Kidney (tissue), 11 donors: ENCODE data around the gene CD8B2. TPM values are rescaled to one million over a fixed set of nuclear protein-coding genes. Genes with fewer than 3 reads are reported as not detected.
A peak's percentile ranks its signal among the peaks of the same experiment; 100 is the strongest.
"Not testable (repeated sequence)": the region's sequence is repeated elsewhere in the genome, so short reads cannot be mapped to it uniquely, and the experiment has no call there.

ENCODE experiments used
- DNase-seq, 5 donors: peaks; one replicate each; pipeline ENCODE4 v3.0.0-alpha.2; 2013 to 2020
- FAIRE-seq: peaks from 2 replicates; lab custom pipeline; 2012; peaks lifted over from hg19 to GRCh38; lab: Jason Lieb, UNC
- H3K27ac ChIP-seq, 2 donors: one replicate each; pipeline ENCODE4 v1.7.0; 2013; ENCODE audit warnings: low read depth in 2 of 2, low read length in 2 of 2, inconsistent platforms in 1 of 2
- H3K27me3 ChIP-seq: one replicate; pipeline ENCODE4 v1.7.1; 2013; ENCODE audit warnings: low read length, inconsistent platforms; ENCODE audit not compliant: control insufficient read depth, insufficient read depth
- H3K36me3 ChIP-seq, 3 donors: one replicate each; pipeline versions ENCODE4 v1.7.0 to v1.7.1; 2013; ENCODE audit warnings: low read length in 3 of 3, control low read depth in 1 of 3, inconsistent platforms in 1 of 3; ENCODE audit not compliant: insufficient read depth in 3 of 3, control insufficient read depth in 2 of 3
- H3K4me1 ChIP-seq, 3 donors: one replicate each; pipeline versions ENCODE4 v1.7.0 to v1.7.1; 2013; ENCODE audit warnings: low read length in 3 of 3, inconsistent platforms in 1 of 3, low read depth in 1 of 3; ENCODE audit not compliant: control insufficient read depth in 2 of 3, insufficient read depth in 2 of 3
- H3K4me3 ChIP-seq, 3 donors: one replicate each; pipeline versions ENCODE4 v1.7.0 to v1.8.1; 2013; ENCODE audit warnings: low read length in 3 of 3, control low read depth in 1 of 3, inconsistent platforms in 1 of 3
- H3K9ac ChIP-seq, 3 donors: one replicate each; pipeline versions ENCODE4 v1.7.0 to v1.7.1; 2013; ENCODE audit warnings: low read length in 3 of 3, control low read depth in 1 of 3, inconsistent platforms in 1 of 3
- H3K9me3 ChIP-seq, 3 donors: one replicate each; pipeline versions ENCODE4 v1.7.0 to v1.7.1; 2013; ENCODE audit warnings: low read length in 3 of 3, control low read depth in 1 of 3, inconsistent platforms in 1 of 3; ENCODE audit not compliant: control insufficient read depth in 2 of 3, insufficient read depth in 1 of 3
- intact Hi-C: fragments of 100-400 bp; cut with DNase I; formaldehyde crosslinking; loops from one replicate; pipeline ENCODE4 v1.11.1; 2022
- polyA plus RNA-seq: library from polyadenylated mRNA; stranded (reverse); fragments of 350-450 nt; fragmentation: Illumina TruSeq; extraction: RNeasy Lipid Tissue Mini Kit (QIAGEN cat#74804); gene quantifications from one replicate; pipeline ENCODE4 v1.2.3, GENCODE V29; 2014; ENCODE audit warnings: low read depth, low replicate concordance; ENCODE audit not compliant: insufficient read depth
- total RNA-seq: library from RNA; stranded (reverse); fragmentation: NEBNext Ultra II Directional; extraction: Animal tissue kit (Norgen Biotek cat#: 25700); gene quantifications from one replicate; pipeline ENCODE4 v1.2.1, GENCODE V29; 2021
- donor health status: control.
- donor health status: control.
- donor health status: DM: yes; HTN: yes; CAD: no.
- donor health status: Normal renal cell carcinoma (clear cell type).

The CD8B2 gene
- total and polyA plus RNA-seq, 2 donors from 2014 or later = 0.09 to 0.71 TPM

DNA sequence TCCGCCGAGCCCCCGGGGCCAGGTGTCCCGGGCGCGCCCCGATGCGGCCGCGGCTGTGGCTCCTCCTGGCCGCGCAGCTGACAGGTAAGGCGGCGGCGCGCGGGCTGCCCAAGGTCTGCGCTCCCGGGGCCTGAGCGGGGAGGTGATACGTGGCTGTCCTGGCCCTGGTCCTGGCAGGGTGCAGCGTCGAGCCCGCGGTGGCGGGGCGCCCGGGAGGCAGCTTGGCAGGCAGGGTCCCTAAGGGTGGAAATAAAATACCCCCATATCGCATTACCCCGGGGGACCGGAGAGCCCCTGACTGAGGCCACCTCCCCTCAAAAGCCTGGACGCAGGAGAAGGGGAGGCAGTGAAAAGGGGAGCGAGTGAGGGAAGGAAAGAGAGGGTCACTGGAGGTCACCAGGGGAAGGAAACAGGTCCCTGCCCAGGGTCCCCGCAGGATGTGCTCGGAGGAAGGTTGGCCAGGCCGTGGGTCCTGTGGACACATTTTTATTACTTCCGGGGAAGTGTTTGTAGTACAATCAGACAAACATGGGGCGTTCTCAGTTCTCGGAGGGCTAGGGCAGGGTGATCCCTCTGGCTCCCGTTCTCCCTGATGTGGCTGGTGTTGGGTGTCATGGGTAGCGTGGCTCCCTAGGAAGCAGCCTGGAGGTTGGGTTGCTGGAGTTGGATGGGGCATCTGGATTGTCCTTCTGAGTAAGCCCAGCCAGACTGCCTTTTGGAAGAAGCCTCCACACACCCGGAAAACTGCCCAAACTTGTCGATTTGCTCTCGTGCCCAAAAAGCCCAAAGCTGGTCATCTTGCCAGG, 425 bp downstream of the CD8B2 start:
- DNase-seq = peak in 4 of 5 donors; percentile 25 to 53 (median 41)
- H3K36me3 ChIP-seq, H3K27ac ChIP-seq, H3K9ac ChIP-seq, FAIRE-seq, H3K4me1 ChIP-seq, intact Hi-C loops, H3K9me3 ChIP-seq, H3K27me3 ChIP-seq, H3K4me3 ChIP-seq: not testable (repeated sequence)

DNA sequence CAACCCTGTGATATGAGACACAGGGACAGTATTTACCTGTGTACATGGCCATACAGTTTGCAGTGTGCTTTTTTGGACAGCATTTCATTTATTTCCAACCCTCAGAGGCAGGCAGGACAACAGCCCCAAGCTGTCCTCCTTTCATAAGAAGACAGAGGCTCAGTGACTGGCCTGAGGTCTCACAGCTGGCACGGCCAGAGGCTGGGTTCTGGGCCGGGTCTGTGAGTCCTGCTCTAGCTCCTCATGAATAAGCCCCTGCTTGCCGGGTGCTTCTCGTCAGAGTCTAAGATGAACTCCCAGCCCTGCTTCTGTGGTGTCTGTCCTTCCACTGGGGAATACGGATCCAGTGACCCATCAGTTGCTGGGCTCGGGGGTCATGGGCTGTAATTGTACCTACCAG, 2.5 kb downstream of the CD8B2 start:
- FAIRE-seq, H3K27ac ChIP-seq, H3K27me3 ChIP-seq, DNase-seq, intact Hi-C loops, H3K36me3 ChIP-seq, H3K9me3 ChIP-seq, H3K4me1 ChIP-seq, H3K9ac ChIP-seq, H3K4me3 ChIP-seq: not testable (repeated sequence)

DNA sequence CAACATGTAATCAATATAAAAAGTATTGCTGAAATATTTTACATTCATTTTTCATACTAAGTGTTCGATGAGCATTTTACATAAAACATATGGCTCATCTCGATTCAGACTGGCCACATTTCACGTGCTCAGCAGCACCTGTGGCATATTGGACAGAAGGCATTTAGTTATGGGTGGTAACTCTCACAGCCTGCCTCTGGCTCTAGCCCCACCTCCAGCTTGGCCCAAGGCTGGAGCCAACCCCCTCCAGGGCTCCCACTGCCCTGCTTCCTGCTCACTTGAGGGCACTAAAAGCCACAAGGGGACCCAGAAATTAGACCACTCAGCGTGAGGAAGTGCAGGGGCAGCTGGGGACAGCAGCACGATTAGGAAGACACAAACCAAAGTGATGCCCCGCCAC, 5.2 kb downstream of the CD8B2 start:
- FAIRE-seq, H3K4me1 ChIP-seq, H3K9me3 ChIP-seq, H3K27me3 ChIP-seq, intact Hi-C loops, H3K4me3 ChIP-seq, H3K27ac ChIP-seq, H3K9ac ChIP-seq, H3K36me3 ChIP-seq, DNase-seq: not testable (repeated sequence)

DNA sequence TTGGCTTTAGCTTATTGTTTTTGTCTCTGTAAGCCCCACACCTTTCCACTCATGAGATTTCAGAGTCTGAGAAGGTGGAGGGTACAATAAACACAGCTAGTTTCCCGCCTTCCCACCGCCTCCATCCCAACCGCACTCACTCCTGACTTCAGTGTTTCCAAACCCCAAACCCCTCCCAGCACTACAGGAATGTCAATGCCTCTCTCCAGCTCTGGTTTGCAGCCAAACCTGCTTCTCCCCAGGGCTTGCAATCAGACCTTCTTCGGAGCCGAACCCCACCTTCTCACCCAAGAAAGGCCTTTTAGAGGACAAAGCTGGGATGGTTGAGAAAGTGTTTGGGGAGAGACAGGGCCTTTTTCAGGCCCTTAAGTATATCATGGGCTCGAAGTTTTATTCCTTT, 5.7 kb downstream of the CD8B2 start:
- H3K27ac ChIP-seq, H3K36me3 ChIP-seq, H3K27me3 ChIP-seq, FAIRE-seq, H3K9ac ChIP-seq, H3K4me1 ChIP-seq, H3K9me3 ChIP-seq, H3K4me3 ChIP-seq, intact Hi-C loops: not testable (repeated sequence)
- peak in 2 of 5 donors; percentile 14 to 48 for DNase-seq

DNA sequence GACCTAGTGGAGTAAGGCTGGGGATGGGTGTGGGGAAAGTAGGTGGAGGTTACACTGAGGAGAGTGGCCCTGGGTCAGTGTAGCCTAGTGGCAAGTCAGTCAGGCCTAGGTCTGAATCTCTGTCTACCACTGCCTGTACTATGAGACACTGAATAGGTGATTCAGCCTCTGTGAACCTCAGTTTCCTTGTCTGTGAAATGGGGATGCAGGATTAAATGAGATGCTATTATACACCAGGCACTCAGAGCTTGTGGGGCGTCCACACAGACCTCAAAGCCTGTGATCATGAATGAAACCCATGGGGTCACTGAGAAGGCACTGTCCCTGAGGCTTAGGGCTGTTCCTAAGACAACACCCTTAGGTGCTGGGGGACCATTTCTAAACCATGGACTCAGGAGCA, 11.4 kb downstream of the CD8B2 start:
- DNase-seq, H3K9me3 ChIP-seq, H3K36me3 ChIP-seq, H3K9ac ChIP-seq, H3K27me3 ChIP-seq, FAIRE-seq, H3K4me3 ChIP-seq, H3K4me1 ChIP-seq, intact Hi-C loops, H3K27ac ChIP-seq: not testable (repeated sequence)

DNA sequence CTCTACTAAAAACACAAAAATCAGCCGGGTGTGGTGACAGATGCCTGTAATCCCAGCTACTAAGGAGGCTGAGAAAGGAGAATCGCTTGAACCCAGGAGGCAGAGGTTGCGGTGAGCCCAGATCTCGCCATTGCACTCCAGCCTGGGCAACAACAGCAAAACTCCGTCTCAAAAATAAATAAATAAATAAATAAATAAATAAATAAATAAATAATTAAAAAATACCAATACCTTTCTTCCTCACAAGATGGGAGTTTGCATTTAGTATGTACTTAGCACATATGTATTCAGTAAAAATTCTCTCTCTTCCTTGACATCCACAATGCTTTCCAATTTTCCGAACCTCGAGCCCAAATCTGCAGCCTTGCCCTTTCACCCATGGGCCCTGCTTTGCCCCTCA, 13.2 kb downstream of the CD8B2 start:
- H3K36me3 ChIP-seq, H3K4me1 ChIP-seq, FAIRE-seq, intact Hi-C loops, H3K9ac ChIP-seq, DNase-seq, H3K9me3 ChIP-seq, H3K27me3 ChIP-seq, H3K27ac ChIP-seq, H3K4me3 ChIP-seq: not testable (repeated sequence)

DNA sequence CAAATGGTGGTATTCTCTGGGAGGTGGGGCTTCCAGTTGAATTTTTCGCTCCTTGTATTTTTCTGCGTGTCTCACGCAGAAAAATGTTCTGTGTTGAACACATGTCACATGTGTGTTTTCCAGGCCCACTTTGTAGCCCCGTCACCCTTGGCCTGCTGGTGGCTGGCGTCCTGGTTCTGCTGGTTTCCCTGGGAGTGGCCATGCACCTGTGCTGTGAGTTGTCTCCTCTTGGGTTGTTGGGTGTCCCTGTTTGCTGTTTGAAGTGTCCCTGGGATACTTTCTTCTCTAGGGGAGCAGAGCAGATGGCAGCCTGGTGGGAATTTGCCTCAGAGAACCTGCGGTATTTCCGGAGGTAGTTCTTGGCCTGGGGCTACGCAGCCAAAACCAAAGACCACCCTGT, 15.2 kb downstream of the CD8B2 start:
- H3K4me3 ChIP-seq, H3K9me3 ChIP-seq, DNase-seq, H3K4me1 ChIP-seq, FAIRE-seq, H3K36me3 ChIP-seq, intact Hi-C loops, H3K9ac ChIP-seq, H3K27ac ChIP-seq, H3K27me3 ChIP-seq: not testable (repeated sequence)

DNA sequence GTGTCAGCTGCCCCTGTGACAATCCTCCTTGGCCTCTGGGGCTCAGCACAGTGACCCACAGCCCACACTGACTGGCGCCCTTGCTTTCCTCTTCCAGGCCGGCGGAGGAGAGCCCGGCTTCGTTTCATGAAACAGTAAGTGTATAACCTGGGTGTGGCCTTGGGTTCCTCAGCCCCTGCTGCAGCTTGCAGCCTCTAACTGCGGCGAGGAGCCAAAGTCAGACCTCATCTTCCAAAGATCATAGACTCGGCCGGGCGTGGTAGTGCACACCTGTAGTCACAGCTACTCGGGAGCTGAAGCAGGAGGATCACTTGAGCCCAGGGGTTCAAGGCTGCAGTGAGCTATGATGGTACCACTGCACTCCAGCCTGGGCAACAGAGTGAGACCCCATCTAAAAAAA, 17.0 kb downstream of the CD8B2 start:
- FAIRE-seq, H3K36me3 ChIP-seq, H3K9me3 ChIP-seq, H3K4me1 ChIP-seq, H3K4me3 ChIP-seq, H3K27me3 ChIP-seq, intact Hi-C loops, H3K27ac ChIP-seq, H3K9ac ChIP-seq, DNase-seq: not testable (repeated sequence)
